ENCODE results near the gene AGBL4.

GRCh38 chr1:49102752-49103151, 921.0 kb downstream of the AGBL4 start:
- TF ChIP-seq ZBTB44 (tag by site-specific recombination; IDR thresholded peaks at IDR 0.05), result no peak
- TF ChIP-seq CTCF (tag by site-specific recombination; IDR thresholded peaks at IDR 0.05), result no peak
- TF ChIP-seq ZBTB48 (tag by site-specific recombination; IDR thresholded peaks at IDR 0.05), result no peak
- TF ChIP-seq REPIN1 (tag by site-specific recombination; IDR thresholded peaks at IDR 0.05; ENCODE audit: low read depth), result no peak
- no peak for TF ChIP-seq ZNF626 (tag by site-specific recombination; IDR thresholded peaks at IDR 0.05)
- TF ChIP-seq YY1 (tag by site-specific recombination; IDR thresholded peaks at IDR 0.05), result no peak
- no peak for TF ChIP-seq REST (tag by site-specific recombination; IDR thresholded peaks at IDR 0.05)
- TF ChIP-seq ZNF366 (tag by site-specific recombination; conservative IDR thresholded peaks at IDR 0.05), result no peak
- no peak for TF ChIP-seq PRDM10 (tag by site-specific recombination; IDR thresholded peaks at IDR 0.05)
- TF ChIP-seq TCF7L2 (IDR thresholded peaks at IDR 0.05; ENCODE audit: borderline replicate concordance, low read depth, low read length), result no peak

Measured in HEK293 (cell line).